ENCODE results near the gene MBD3L3.
"Not testable (repeated sequence)": the region's sequence is repeated elsewhere in the genome, so short reads cannot be mapped to it uniquely, and the experiment has no call there.

The MBD3L3 gene

GRCh38 chr19:7063764-7064418 is 5.4 kb upstream of the MBD3L3 start:
- intact Hi-C loops (cut with DNase I): no loop called here
- DNase-seq: peak in 1 of 10 donors; percentile 59

DNA sequence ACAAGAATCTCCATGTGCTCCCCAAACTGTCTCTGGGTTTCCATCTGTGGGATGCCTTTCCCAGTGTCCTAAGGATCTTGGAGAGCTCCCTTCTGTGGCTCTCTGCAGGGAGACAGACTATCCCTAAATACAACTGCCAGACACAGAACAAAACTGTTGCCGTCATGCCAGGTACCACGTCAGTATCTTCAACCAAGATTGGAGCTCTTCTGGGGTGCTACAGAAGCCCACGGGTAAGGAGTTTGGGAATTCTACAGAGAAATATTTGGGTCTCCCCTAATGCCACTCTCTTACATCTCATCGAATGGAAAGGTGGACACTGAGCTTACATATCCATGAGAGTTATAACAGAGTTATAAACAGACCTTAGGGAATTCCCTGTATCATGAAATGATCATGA is 4.9 kb upstream of the MBD3L3 start:
- no peak for DNase-seq
- intact Hi-C loops (cut with DNase I): no loop called here

DNA sequence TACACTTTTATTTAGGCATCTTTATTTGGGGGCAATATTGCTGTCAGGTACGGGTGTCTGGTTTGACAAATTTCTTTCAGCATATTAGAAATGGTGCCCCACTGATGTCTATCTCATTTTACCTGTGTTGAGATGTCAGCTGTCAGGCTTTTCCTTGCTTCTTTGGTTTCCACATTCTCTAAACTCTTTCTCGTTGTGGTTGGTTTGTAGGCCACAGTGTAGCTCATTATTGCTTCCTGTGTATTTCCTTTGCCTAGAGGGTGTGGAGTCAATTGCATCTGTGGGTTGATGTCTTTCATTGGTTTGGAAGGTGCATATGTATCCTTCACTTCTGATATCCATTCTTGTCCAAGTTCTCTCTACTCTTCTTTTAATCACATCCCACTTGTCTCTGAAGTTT is 1.5 kb upstream of the MBD3L3 start:
- DNase-seq; intact Hi-C loops (cut with DNase I): not testable (repeated sequence)

GRCh38 chr19:7056371-7056770 is 2.1 kb downstream of the MBD3L3 start:
- intact Hi-C loops (cut with DNase I): not testable (repeated sequence)
- DNase-seq: peak in 1 of 10 donors; percentile 24

DNA sequence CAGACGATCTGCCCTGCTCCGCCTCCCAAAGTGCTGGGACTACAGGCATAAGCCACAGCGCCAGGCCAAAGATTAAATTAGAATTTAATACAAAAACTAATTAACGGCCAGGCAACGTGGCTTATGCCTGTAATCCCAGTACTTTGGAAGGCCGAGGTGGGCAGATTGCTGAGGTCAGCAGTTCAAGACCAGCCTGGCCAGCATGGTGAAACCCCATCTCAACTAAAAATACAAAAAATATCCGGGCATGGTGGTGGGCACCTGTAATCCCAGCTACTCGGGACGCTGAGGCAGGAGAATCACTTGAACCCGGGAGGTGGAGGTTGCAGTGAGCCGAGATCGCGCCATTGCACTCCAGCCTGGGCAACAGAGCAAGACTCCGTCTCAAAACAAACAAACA is 2.8 kb downstream of the MBD3L3 start:
- intact Hi-C loops (cut with DNase I); DNase-seq: not testable (repeated sequence)

DNA sequence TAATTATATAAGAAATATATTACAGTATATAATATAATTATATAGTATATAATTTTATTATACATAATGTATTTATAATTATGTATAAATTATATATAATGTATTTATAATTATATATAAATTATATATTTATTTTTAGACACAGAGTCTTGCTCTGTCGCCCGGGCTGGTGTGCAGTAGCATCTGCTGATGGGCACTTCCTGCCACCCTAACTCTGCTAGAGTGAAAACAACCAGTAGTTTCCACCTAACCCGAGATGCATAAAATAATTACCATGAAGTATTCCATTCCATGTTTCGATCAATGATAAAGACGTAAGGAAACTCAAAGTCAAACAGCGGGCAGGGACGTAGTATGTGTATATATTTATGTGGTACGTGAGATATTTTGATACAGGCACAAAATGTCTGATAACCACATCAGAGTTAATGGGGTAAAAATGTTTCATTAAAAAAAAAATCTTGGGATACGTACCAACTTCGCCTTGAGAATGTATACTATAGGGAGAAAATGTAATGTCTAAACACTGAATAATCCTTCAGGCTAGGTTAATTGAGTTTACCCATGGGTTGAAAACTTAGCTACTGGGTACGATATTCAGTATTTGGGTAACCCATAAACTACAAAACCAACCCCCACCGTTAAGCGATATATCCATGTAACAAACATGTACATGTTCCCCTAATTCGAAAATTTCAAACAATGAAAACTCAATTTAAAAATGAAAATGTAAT is 3.7 kb downstream of the MBD3L3 start:
- intact Hi-C loops (cut with DNase I); DNase-seq: not testable (repeated sequence)

GRCh38 chr19:7052896-7053295 is 5.6 kb downstream of the MBD3L3 start:
- intact Hi-C loops (cut with DNase I): not testable (repeated sequence)

DNA sequence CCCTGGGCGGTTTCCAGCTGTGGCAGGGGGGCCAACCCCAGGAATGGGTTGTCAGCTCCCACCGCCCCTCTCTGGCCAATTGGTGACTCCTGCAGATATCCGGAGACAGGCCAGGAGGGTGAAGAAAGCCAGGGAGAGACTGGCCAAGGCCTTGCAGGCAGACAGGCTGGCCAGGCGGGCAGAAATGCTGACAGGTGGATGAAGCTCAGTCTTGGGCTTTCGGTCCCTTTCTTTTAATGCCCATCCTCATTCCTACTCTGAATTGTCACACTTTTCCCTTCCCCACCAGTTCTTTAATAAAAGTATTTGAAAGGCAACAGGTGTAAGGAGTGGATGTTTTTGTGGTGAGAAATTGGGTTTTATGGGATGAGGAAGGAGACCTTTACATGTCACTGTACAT is 7.1 kb downstream of the MBD3L3 start:
- intact Hi-C loops (cut with DNase I); DNase-seq: not testable (repeated sequence)

More at GRCh38 chr19:7052896-7053295, 5.6 kb downstream of the MBD3L3 start:
- not testable (repeated sequence) for DNase-seq

DNA sequence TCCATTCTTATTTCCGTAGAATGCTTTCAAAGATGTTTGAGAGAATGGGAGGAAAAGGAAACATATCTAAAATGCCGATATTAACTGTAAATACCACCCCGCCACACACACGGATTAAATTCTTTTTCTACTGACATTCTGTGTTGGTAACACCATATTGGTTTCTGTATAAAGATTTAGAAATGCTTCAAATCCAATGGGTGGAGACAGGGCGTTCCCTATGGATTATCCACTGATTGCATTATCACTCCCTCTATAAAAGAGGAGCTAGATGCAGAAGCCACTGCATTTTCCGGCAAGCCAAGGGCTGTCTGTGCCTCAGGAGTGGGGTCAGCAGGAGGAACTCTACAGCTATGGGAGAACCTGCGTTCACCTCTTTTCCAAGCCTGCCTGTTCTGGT is 9.5 kb downstream of the MBD3L3 start, which contains the start of gene MBD3L2:
TSS of gene MBD3L2 (plus strand) at position 301 of the 400 bp plus-strand sequence. CDS start at position 354, 53 bp downstream.
- DNase-seq; intact Hi-C loops (cut with DNase I): not testable (repeated sequence)

GRCh38 chr19:7041563-7041962 is 16.9 kb downstream of the MBD3L3 start:
- intact Hi-C loops (cut with DNase I); DNase-seq: not testable (repeated sequence)

- intact Hi-C loops (cut with DNase I); DNase-seq: not testable (repeated sequence)
Observed at GRCh38 chr19:7040079-7040478, 18.4 kb downstream of the MBD3L3 start, which contains the start of gene MBD3L4. Gene MBD3L4 (minus strand): TSS chr19:7040179. CDS start chr19:7040144, 35 bp downstream.

DNA sequence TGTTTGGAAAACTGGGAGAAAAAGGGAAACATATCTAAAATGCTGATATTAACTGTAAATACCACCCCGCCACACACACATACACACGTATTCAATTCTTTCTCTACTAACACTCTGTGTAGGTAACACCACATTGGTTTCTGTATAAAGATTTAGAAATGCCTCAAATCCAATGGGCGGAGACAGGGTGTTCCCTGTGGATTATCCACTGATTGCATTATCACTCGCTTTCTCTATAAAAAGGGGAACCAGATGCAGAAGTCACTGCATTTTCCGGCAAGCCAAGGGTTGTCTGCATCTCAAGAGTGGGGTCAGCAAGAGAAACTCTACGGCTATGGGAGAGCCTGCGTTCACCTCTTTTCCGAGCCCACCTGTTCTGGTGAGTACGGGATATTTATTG is 28.2 kb downstream of the MBD3L3 start, which contains the start of gene MBD3L5:
TSS of gene MBD3L5 (plus strand) at position 301 of the 400 bp plus-strand sequence. CDS start at position 335, 34 bp downstream.
- intact Hi-C loops (cut with DNase I); DNase-seq: not testable (repeated sequence)

- DNase-seq; intact Hi-C loops (cut with DNase I): not testable (repeated sequence)
Observed at GRCh38 chr19:7028790-7029189, 29.7 kb downstream of the MBD3L3 start.

GRCh38 chr19:7021331-7021730 is 37.1 kb downstream of the MBD3L3 start, which contains the start of gene MBD3L2B:
Gene MBD3L2B (minus strand): TSS chr19:7021431. CDS start chr19:7021397, 34 bp downstream.
- intact Hi-C loops (cut with DNase I): not testable (repeated sequence)

GRCh38 chr19:7018828-7019227 is 39.6 kb downstream of the MBD3L3 start:
- intact Hi-C loops (cut with DNase I): no loop called here
- DNase-seq: peak in 1 of 10 donors; percentile 31

More at GRCh38 chr19:7021331-7021730, 37.1 kb downstream of the MBD3L3 start, which contains the start of gene MBD3L2B:
- DNase-seq: not testable (repeated sequence)

DNA sequence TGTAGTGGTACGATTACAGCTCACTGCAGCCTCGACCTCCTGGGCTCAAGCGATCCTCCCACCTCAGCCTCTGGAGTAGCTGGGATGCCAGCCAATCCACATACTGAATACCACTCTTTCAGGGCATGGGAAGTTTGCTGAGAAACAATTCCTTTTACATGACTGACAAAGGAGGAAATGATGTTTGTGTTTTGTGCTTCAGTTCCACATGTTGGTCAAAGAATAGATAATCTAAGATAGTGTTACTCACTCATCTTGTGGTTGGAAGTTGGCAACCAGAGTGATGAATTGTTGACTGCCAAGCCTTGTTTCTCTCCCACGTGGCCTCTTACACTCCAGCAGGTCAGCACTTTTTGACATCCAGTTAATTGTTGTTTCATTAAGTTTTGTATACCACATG is 44.8 kb downstream of the MBD3L3 start:
- intact Hi-C loops (cut with DNase I): no loop called here
- DNase-seq: peak in 1 of 10 donors; percentile 24

DNA sequence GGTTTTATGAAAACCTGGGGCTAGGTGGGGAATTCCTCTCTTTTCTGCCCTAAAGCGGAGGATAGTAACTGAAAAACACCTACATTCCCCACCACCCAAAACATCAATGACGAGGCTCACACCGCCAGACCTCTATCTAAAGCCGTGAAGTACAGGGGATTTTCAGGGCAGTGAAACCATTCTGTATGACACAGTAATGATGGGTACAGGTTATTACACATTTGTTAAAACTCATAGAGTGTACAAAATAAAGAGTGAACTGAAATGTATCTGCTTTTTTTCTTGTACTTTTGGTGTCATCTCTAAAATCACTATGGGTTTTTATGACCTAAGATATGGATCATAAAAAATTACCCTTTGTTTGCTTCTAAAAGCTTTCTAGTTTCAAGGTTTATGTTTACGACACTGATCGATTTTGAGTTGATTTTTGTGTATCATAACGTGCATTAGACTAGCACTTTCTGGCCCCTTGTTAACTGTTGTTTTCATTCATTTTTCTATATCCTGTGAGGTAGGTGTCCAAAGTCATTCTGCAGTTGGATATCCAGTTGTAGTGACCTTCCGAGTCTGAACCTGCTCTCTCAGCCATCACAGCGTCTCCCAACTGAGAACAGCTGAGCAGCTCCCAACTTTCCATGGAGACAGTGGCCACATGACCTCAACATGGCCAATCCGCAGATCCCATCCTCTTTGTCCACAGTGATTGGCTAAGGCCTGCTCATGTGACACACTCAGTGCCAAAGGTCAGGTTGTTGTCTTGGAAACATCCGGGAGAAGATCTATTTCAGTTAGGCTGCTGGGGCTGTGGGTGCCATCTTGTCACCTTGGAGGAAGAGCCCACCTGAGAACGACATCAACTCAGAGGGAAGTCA is 47.5 kb downstream of the MBD3L3 start:
- DNase-seq: peak in 1 of 10 donors; percentile 31
- intact Hi-C loops (cut with DNase I): no loop called here

- peak in 1 of 10 donors; percentile 14 for DNase-seq
- intact Hi-C loops (cut with DNase I): no loop called here
Observed at GRCh38 chr19:7007859-7008258, 50.6 kb downstream of the MBD3L3 start.

Data from posterior cingulate gyrus (tissue), 11 donors.